Measurements from ENCODE around the gene CLNK. TPM values are rescaled to one million over a fixed set of nuclear protein-coding genes. Genes with fewer than 3 reads are reported as not detected.

CLNK gene
- total and polyA plus RNA-seq, 4 donors: 0.04 to 0.57 (median 0.14) TPM; not detected in 1

GRCh38 chr4:10527438-10527837 lies 157.1 kb downstream of the CLNK start:
- WGBS, 2 donors: 80 to 87% methylated on average over 3 of the region's 3 CpGs
- H3K27ac ChIP-seq (ENCODE audit: low read depth in 1 of 2, low read length in 1 of 2): no peak overlapping the region

GRCh38 chr4:10526429-10527222 lies 157.9 kb downstream of the CLNK start:
- H3K27ac ChIP-seq (ENCODE audit: low read depth in 1 of 2, low read length in 1 of 2): no peak overlapping the region
- no peaks in the 10 kb centered on the region for H3K4me1 ChIP-seq (ENCODE audit: control insufficient read depth in 5 of 5, insufficient read depth in 5 of 5, low read length in 5 of 5)
- H3K4me3 ChIP-seq: no peak overlapping the region
- H3K9ac ChIP-seq (ENCODE audit: insufficient read depth in 1 of 2, low read length in 2 of 2): no peak overlapping the region
- TF ChIP-seq CTCF (IDR thresholded peaks at IDR 0.05; ENCODE audit: control extremely low read depth, extremely low read depth): no peak
- no peaks in the 10 kb centered on the region for H3K36me3 ChIP-seq (ENCODE audit: control insufficient read depth in 4 of 4, insufficient read depth in 4 of 4, low read length in 4 of 4)
- no peak for ATAC-seq (ENCODE audit: insufficient read depth, low FRiP score)
- no peak for DNase-seq
- no peaks in the 10 kb centered on the region for H3K27me3 ChIP-seq (ENCODE audit: control insufficient read depth in 3 of 3, insufficient read depth in 3 of 3, low read length in 2 of 3)
- 89 to 90% methylated on average over 12 of the region's 12 CpGs for WGBS, 2 donors
- H3K9me3 ChIP-seq (ENCODE audit: control insufficient read depth in 4 of 4, insufficient read depth in 3 of 4, low read length in 3 of 4): no peaks in the 10 kb centered on the region

More at GRCh38 chr4:10527438-10527837, 157.1 kb downstream of the CLNK start:
- no peak for TF ChIP-seq CTCF (IDR thresholded peaks at IDR 0.05; ENCODE audit: control extremely low read depth, extremely low read depth)
- ATAC-seq (ENCODE audit: insufficient read depth, low FRiP score) (no peak), DNase-seq (no peak)
- no peaks in the 10 kb centered on the region for H3K27me3 ChIP-seq (ENCODE audit: control insufficient read depth in 3 of 3, insufficient read depth in 3 of 3, low read length in 2 of 3)
- no peak overlapping the region for H3K4me3 ChIP-seq
- H3K4me1 ChIP-seq (ENCODE audit: control insufficient read depth in 5 of 5, insufficient read depth in 5 of 5, low read length in 5 of 5): no peaks in the 10 kb centered on the region
- H3K9ac ChIP-seq (ENCODE audit: insufficient read depth in 1 of 2, low read length in 2 of 2): no peak overlapping the region
- H3K36me3 ChIP-seq (ENCODE audit: control insufficient read depth in 4 of 4, insufficient read depth in 4 of 4, low read length in 4 of 4): no peaks in the 10 kb centered on the region
- no peaks in the 10 kb centered on the region for H3K9me3 ChIP-seq (ENCODE audit: control insufficient read depth in 4 of 4, insufficient read depth in 3 of 4, low read length in 3 of 4)

GRCh38 chr4:10524196-10524833 lies 160.3 kb downstream of the CLNK start:
- Histone ChIP-seq H3K4me3 (no peak overlapping the region), H3K4me1 (ENCODE audit: control insufficient read depth in 5 of 5, insufficient read depth in 5 of 5, low read length in 5 of 5) (no peaks in the 10 kb centered on the region), H3K9me3 (ENCODE audit: control insufficient read depth in 4 of 4, insufficient read depth in 3 of 4, low read length in 3 of 4) (no peaks in the 10 kb centered on the region), H3K27me3 (ENCODE audit: control insufficient read depth in 3 of 3, insufficient read depth in 3 of 3, low read length in 2 of 3) (no peaks in the 10 kb centered on the region), H3K9ac (ENCODE audit: insufficient read depth in 1 of 2, low read length in 2 of 2) (no peak overlapping the region), H3K27ac (ENCODE audit: low read depth in 1 of 2, low read length in 1 of 2) (no peak overlapping the region), H3K36me3 (ENCODE audit: control insufficient read depth in 4 of 4, insufficient read depth in 4 of 4, low read length in 4 of 4) (no peaks in the 10 kb centered on the region)
- 63 to 86% methylated on average over 5 of the region's 5 CpGs for WGBS, 2 donors
- no peak for ATAC-seq (ENCODE audit: insufficient read depth, low FRiP score)
- TF ChIP-seq CTCF (IDR thresholded peaks at IDR 0.05; ENCODE audit: control extremely low read depth, extremely low read depth): no peak
- DNase-seq: peak in 1 of 3 donors; percentile 3
